Measurements from ENCODE around the gene MAGI2.
"Not testable (repeated sequence)": the region's sequence is repeated elsewhere in the genome, so short reads cannot be mapped to it uniquely, and the experiment has no call there.

Gene MAGI2

DNA sequence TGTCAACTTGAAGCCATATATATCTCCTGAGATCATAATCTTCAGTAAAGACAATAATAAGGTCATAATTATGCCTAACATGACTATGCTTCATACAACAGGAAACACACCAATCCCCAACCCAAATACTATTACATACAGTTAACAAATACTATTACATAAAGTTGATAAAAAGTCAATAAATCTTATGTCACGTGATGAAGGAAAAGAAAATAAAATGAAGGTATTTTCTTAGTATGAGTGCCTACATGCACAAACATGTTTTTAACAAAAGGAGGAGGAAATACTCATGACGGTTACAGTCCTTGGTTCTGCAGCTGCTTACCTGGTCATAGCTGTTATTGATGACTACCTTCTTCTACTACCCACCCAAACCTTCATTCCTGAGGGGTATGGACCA, 844.2 kb downstream of the MAGI2 start:
- H3K27ac Mint-ChIP-seq (ENCODE audit: low read depth): no peak overlapping the region
- ATAC-seq (replicated peaks; ENCODE audit: extremely low read depth, poor library complexity, severe bottlenecking) (no peak), DNase-seq (ENCODE audit: low spot score in 2 of 2) (no peak)
- H3K4me1 Mint-ChIP-seq: no peaks in the 10 kb centered on the region
- no peaks in the 10 kb centered on the region for H3K36me3 Mint-ChIP-seq (ENCODE audit: insufficient read depth)
- no peaks in the 10 kb centered on the region for H3K27me3 Mint-ChIP-seq
- H3K9me3 Mint-ChIP-seq: peaks cover 20% of the 10 kb centered on the region
- no peak overlapping the region for H3K4me3 Mint-ChIP-seq

DNA sequence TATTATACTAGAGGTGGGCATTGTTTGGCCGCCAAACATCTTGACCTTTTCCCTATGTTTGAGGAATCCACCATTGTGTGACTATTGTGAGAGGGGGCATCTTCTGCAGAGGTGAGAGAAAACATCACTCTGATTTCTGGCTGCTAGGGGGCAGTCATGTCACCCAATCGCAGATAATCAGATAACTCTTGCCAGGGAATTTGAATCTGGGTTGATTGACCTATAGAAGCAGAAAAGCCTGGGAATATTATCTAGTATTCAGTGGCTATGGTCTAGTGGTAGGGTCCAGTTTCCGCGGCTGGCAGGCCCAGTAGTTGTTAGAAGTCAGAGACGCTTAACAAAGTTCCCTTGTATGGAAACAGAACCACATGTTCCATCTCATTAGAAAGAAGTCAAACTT, 846.4 kb downstream of the MAGI2 start:
- ATAC-seq (replicated peaks; ENCODE audit: extremely low read depth, poor library complexity, severe bottlenecking) (no peak), DNase-seq (ENCODE audit: low spot score in 2 of 2) (no peak)

GRCh38 chr7:78605119-78605518, 848.3 kb downstream of the MAGI2 start:
- H3K27ac Mint-ChIP-seq (ENCODE audit: low read depth): no peak overlapping the region
- H3K9me3 Mint-ChIP-seq: peaks cover 14% of the 10 kb centered on the region
- no peaks in the 10 kb centered on the region for H3K27me3 Mint-ChIP-seq
- no peak overlapping the region for H3K4me3 Mint-ChIP-seq
- no peak for ATAC-seq (replicated peaks; ENCODE audit: extremely low read depth, poor library complexity, severe bottlenecking)
- DNase-seq (ENCODE audit: low spot score in 2 of 2): no peak
- no peaks in the 10 kb centered on the region for H3K36me3 Mint-ChIP-seq (ENCODE audit: insufficient read depth)
- H3K4me1 Mint-ChIP-seq: no peaks in the 10 kb centered on the region

More for the DNA sequence above, 846.4 kb downstream of the MAGI2 start:
- Mint-ChIP-seq H3K27me3 (no peaks in the 10 kb centered on the region), H3K36me3 (ENCODE audit: insufficient read depth) (no peaks in the 10 kb centered on the region), H3K4me3 (no peak overlapping the region), H3K9me3 (peaks cover 20% of the 10 kb centered on the region), H3K4me1 (no peaks in the 10 kb centered on the region), H3K27ac (ENCODE audit: low read depth) (no peak overlapping the region)

- Mint-ChIP-seq H3K4me1 (no peaks in the 10 kb centered on the region), H3K4me3 (no peak overlapping the region), H3K36me3 (ENCODE audit: insufficient read depth) (no peaks in the 10 kb centered on the region), H3K27me3 (no peaks in the 10 kb centered on the region), H3K9me3 (peaks cover 10% of the 10 kb centered on the region), H3K27ac (ENCODE audit: low read depth) (no peak overlapping the region)
- ATAC-seq (replicated peaks; ENCODE audit: extremely low read depth, poor library complexity, severe bottlenecking): no peak
- DNase-seq (ENCODE audit: low spot score in 2 of 2): no peak
These were observed 851.7 kb downstream of the MAGI2 start for GRCh38 chr7:78601728-78602127.

GRCh38 chr7:78594156-78594555, 859.3 kb downstream of the MAGI2 start:
- Mint-ChIP-seq H3K4me3 (no peak overlapping the region), H3K27ac (ENCODE audit: low read depth) (no peak overlapping the region), H3K4me1 (no peaks in the 10 kb centered on the region), H3K36me3 (ENCODE audit: insufficient read depth) (no peaks in the 10 kb centered on the region), H3K9me3 (peaks cover 23% of the 10 kb centered on the region), H3K27me3 (no peaks in the 10 kb centered on the region)
- ATAC-seq (replicated peaks; ENCODE audit: extremely low read depth, poor library complexity, severe bottlenecking) (no peak), DNase-seq (ENCODE audit: low spot score in 2 of 2) (no peak)

DNA sequence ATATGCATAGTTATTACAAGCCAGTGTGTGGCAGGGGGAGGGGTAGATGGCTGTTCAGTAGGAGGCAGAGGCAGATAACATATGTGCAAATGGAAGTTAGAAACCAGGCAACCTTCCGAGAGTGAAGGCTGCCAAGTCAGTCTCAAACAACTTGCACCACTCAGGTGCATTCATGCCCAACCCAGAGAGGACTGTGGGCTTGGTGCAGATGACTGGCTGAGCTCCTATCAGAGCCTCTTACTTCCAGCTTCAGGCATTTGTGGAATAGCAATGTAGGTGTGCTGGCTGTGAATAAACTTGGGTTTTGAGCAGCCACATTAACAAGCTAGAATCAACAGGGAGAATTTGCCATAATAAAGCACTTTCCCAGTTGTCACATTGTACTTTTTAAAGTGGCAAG, 865.1 kb downstream of the MAGI2 start:
- no peak for ATAC-seq (replicated peaks; ENCODE audit: extremely low read depth, poor library complexity, severe bottlenecking)
- no peak overlapping the region for H3K4me3 Mint-ChIP-seq
- no peaks in the 10 kb centered on the region for H3K4me1 Mint-ChIP-seq
- H3K9me3 Mint-ChIP-seq: peaks cover 15% of the 10 kb centered on the region
- no peaks in the 10 kb centered on the region for H3K27me3 Mint-ChIP-seq
- DNase-seq (ENCODE audit: low spot score in 2 of 2): no peak
- H3K27ac Mint-ChIP-seq (ENCODE audit: low read depth): no peak overlapping the region
- H3K36me3 Mint-ChIP-seq (ENCODE audit: insufficient read depth): no peaks in the 10 kb centered on the region

GRCh38 chr7:78587443-78588044, 865.9 kb downstream of the MAGI2 start:
- Mint-ChIP-seq H3K36me3 (ENCODE audit: insufficient read depth) (no peaks in the 10 kb centered on the region), H3K27ac (ENCODE audit: low read depth) (no peak overlapping the region), H3K4me1 (no peaks in the 10 kb centered on the region), H3K9me3 (peaks cover 14% of the 10 kb centered on the region), H3K27me3 (no peaks in the 10 kb centered on the region), H3K4me3 (no peak overlapping the region)
- ATAC-seq (replicated peaks; ENCODE audit: extremely low read depth, poor library complexity, severe bottlenecking) (no peak), DNase-seq (ENCODE audit: low spot score in 2 of 2) (no peak)

GRCh38 chr7:78585980-78586379, 867.5 kb downstream of the MAGI2 start:
- peaks cover 11% of the 10 kb centered on the region for H3K9me3 Mint-ChIP-seq
- H3K27me3 Mint-ChIP-seq: no peaks in the 10 kb centered on the region
- no peak overlapping the region for H3K27ac Mint-ChIP-seq (ENCODE audit: low read depth)
- ATAC-seq (replicated peaks; ENCODE audit: extremely low read depth, poor library complexity, severe bottlenecking) (no peak), DNase-seq (ENCODE audit: low spot score in 2 of 2) (no peak)
- no peak overlapping the region for H3K4me3 Mint-ChIP-seq
- H3K4me1 Mint-ChIP-seq: no peaks in the 10 kb centered on the region
- no peaks in the 10 kb centered on the region for H3K36me3 Mint-ChIP-seq (ENCODE audit: insufficient read depth)

DNA sequence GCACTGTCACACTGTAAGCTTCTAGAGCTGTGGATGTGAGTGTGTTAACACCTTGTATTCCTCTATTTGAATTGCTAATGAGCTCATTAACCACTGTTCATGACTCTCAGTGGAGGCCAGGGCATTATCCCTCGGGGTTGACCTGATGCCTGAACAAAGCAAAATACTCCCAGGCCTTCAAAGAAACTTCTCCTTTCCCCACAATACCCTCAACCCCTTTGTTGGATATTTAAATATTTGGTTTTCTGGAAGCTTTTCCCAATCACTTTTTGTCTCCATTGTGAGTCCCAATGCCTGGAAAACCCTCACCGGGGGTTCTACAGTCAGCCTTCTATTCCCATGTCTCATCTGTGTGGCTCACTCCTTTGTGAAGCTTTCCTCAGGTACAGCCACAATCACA, 874.8 kb downstream of the MAGI2 start:
- Mint-ChIP-seq H3K27me3 (no peaks in the 10 kb centered on the region), H3K4me1 (no peaks in the 10 kb centered on the region), H3K27ac (ENCODE audit: low read depth) (no peak overlapping the region), H3K9me3 (peaks cover 5% of the 10 kb centered on the region), H3K4me3 (no peak overlapping the region), H3K36me3 (ENCODE audit: insufficient read depth) (no peaks in the 10 kb centered on the region)
- no peak for ATAC-seq (replicated peaks; ENCODE audit: extremely low read depth, poor library complexity, severe bottlenecking)
- no peak for DNase-seq (ENCODE audit: low spot score in 2 of 2)

GRCh38 chr7:78577174-78577952, 876.1 kb downstream of the MAGI2 start:
- not testable (repeated sequence) for ATAC-seq (replicated peaks; ENCODE audit: extremely low read depth, poor library complexity, severe bottlenecking); DNase-seq (ENCODE audit: low spot score in 2 of 2); H3K27me3 Mint-ChIP-seq; H3K36me3 Mint-ChIP-seq (ENCODE audit: insufficient read depth); H3K27ac Mint-ChIP-seq (ENCODE audit: low read depth); H3K4me1 Mint-ChIP-seq; H3K4me3 Mint-ChIP-seq; H3K9me3 Mint-ChIP-seq

GRCh38 chr7:78576236-78576635, 877.2 kb downstream of the MAGI2 start:
- Mint-ChIP-seq H3K27ac (ENCODE audit: low read depth) (no peak overlapping the region), H3K9me3 (peaks cover 5% of the 10 kb centered on the region), H3K4me3 (no peak overlapping the region), H3K4me1 (no peaks in the 10 kb centered on the region), H3K36me3 (ENCODE audit: insufficient read depth) (no peaks in the 10 kb centered on the region), H3K27me3 (no peaks in the 10 kb centered on the region)
- ATAC-seq (replicated peaks; ENCODE audit: extremely low read depth, poor library complexity, severe bottlenecking) (no peak), DNase-seq (ENCODE audit: low spot score in 2 of 2) (no peak)

DNA sequence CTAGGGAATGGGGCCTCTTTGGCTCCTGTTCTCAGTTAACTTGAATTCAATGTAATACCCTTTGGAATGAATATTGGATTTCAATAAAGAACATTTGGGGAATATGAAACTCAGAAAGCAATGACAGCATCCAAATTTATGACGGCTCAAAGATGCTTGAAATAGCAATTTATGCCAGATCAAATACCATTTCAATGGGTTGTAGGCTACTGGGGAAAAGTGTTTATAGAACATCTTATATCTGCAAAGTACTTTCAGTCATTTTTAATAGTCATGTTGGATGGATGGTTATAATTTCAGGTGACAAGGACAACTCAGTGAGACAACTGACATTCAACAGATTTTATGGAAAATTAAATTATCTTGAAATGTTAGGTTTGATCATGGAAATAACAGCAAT, 882.2 kb downstream of the MAGI2 start:
- Mint-ChIP-seq H3K4me3 (no peak overlapping the region), H3K36me3 (ENCODE audit: insufficient read depth) (no peaks in the 10 kb centered on the region)

DNA sequence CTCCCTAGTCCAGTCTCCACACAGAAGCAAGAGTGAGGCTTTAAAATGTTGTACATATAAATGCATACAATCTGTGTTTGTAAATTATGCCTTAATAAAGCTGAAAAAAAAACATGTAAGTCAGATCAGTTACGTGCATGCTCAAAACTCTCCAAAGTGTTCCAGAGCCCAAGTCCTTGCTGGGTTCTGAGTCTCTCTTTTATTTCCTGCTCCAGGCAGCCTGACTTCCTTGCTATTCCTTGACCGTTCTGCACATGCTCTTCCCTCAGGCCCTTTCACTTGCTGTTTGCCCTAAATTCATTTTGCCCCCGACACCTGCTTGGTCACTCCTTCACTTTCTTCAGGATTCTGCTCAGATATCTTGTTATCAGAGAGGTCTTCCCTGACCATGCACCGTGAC, 884.8 kb downstream of the MAGI2 start:
- Mint-ChIP-seq H3K4me3 (no peak overlapping the region), H3K36me3 (ENCODE audit: insufficient read depth) (no peaks in the 10 kb centered on the region), H3K4me1 (no peaks in the 10 kb centered on the region), H3K27ac (ENCODE audit: low read depth) (no peak overlapping the region), H3K27me3 (no peaks in the 10 kb centered on the region), H3K9me3 (peaks cover 6% of the 10 kb centered on the region)
- no peak for ATAC-seq (replicated peaks; ENCODE audit: extremely low read depth, poor library complexity, severe bottlenecking)
- DNase-seq (ENCODE audit: low spot score in 2 of 2): no peak

More for the DNA sequence above, 882.2 kb downstream of the MAGI2 start:
- no peaks in the 10 kb centered on the region for H3K9me3 Mint-ChIP-seq
- DNase-seq (ENCODE audit: low spot score in 2 of 2) (no peak), ATAC-seq (replicated peaks; ENCODE audit: extremely low read depth, poor library complexity, severe bottlenecking) (no peak)
- H3K4me1 Mint-ChIP-seq: no peaks in the 10 kb centered on the region
- H3K27ac Mint-ChIP-seq (ENCODE audit: low read depth): no peak overlapping the region
- H3K27me3 Mint-ChIP-seq: no peaks in the 10 kb centered on the region

Data from central memory CD8-positive, alpha-beta T cell (primary cell).